Stimulated activated naive CD8-positive, alpha-beta T cell treated with anti-CD3 and anti-CD28 coated beads, Interleukin-15, Interleukin-2, amounts not matched to agents 100 U/mL and 50 U/mL, for 24 hours (primary cell): ENCODE data around the gene CD177.
"Not testable (repeated sequence)": the region's sequence is repeated elsewhere in the genome, so short reads cannot be mapped to it uniquely, and the experiment has no call there.

Experiments used
- ATAC-seq: fragments of 150-1000 bp; cut with Tn5 transposase; one replicate; pipeline ENCODE4 v1.10.0; 2021
- DNase-seq: peaks from one replicate; pipeline ENCODE4 v3.0.0; 2021

CD177 gene

DNA sequence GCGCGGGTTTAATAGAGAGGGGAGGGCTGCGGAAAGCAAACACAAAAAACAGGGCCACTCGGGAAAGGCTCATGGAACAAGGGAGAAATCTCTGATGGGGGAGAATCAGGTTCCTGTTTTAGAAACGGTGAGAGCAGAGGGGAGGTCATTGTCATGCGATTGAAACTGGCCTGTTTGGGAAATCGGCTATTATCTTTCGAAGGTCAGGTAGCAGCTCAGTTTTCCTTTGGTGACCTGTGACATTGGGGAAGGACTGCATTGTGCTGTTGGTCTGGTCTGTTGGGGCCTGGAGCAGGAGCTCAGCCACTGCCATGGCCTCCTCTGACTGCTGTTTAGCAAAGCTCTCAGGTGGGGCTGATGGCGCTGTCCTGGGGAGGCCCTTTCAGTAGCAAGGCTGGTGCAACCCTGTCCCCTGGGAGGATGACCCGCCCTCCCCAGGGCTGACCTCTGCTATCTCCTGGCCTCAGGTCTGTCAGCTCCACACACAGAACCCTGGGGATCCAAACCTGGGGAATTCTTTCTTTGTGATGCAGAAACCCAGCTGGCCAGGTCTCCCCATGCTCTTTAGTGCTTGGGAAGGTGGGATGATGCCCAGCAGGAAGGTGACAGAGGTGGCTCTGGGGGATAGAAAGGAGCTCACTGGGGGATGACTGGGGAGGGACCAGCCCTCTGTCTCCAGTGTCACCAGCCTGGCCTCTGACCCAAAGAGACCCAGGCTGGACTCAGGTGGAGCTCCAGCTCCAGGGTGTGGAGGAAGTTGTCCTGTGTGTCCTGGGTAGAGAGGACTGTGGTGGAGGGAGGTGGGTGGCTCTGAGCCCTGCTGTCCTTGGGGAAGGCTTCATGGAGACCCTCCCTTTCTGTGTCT, 21.2 kb upstream of the CD177 start:
- DNase-seq (no peak), ATAC-seq (no peak)

DNA sequence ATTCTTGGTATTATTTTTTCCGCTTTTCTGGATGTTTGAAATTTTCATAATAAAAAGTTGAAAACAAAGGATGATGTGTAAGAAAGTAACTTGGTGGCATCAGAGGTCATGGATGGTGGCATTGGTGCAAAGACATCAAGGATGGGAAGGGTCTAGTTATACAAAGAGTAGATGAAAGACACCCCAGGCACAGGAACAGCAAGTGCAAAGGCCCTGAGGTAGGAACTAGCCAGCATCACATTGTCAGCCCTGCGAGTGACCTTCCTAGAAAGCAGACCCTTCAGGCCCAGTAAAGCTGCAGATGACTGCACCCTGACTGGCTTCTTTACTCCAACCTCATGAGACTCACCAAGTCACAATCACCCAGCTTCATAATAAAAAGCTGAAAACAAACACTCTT, 17.0 kb upstream of the CD177 start:
- not testable (repeated sequence) for ATAC-seq, DNase-seq

DNA sequence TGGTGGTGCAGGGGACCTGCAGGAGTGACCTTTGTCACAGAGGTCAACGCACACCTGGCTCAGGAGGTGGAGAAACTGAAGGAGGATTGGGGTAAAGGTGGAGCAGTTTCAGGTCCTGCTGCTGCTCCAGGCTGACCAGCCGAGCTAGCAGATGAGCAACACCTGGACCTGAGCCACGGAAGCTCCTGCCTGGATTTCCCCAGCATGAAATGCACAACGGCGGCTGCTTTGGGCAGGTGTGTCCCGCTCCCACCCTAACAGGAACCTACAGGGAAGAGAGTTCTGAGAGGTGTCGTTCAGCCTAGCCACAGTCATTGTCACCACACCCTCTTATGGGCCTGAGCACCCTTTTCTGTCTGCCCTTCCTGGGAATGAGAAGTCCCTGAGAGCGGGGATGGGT, 15.7 kb upstream of the CD177 start:
- DNase-seq (no peak), ATAC-seq (no peak)

DNA sequence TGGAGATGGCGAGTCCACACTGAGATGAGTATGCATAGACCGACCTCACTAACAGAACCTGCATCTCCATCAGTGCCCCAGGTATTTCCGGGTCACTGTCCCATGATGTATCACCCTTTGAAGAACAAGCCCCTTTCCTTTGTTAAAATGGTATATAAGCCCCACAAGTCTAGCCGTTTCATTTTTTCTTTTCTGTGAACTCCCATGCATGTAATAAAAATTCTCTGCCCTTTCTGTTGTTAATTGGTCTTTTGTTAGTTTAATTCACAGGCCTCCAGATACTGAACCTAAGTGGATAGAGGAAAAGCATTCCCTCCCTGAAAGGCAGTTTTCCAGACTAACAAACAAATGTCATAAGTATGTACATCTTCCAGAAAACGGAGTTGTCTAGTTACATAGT, 15.0 kb upstream of the CD177 start:
- no peak for DNase-seq
- ATAC-seq: no peak

DNA sequence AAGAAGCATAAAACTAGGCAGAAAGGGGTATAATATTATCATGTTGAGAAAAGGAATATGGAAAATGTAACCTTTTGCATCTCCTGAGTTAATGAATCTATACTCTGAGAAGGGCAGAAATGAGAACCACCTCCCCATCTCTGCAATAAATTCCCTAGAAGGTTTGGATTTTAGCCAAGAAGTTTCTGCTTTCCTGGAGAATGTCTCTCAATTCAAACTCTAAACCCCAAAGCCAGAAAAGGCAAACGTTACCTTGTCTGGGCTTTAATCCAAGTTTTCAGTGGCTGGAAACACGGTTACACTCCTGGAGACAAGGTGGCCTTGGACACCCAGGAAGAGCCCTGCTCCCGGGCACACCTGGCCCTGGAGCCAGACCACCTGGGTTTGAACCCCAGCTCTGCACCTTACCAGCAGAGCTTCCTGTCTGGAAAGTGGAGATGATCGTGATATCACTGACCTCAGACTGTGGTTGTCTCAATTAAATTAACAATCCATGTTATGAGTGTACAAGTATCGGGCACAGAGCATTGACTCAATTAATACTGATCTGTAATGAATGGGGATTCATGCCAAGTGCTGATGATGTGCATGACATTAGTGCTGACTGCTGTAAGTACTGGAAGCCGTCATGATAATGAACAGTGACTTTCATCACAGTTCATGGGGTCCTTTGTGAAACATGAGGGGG, 14.1 kb upstream of the CD177 start:
- DNase-seq, ATAC-seq: not testable (repeated sequence)

DNA sequence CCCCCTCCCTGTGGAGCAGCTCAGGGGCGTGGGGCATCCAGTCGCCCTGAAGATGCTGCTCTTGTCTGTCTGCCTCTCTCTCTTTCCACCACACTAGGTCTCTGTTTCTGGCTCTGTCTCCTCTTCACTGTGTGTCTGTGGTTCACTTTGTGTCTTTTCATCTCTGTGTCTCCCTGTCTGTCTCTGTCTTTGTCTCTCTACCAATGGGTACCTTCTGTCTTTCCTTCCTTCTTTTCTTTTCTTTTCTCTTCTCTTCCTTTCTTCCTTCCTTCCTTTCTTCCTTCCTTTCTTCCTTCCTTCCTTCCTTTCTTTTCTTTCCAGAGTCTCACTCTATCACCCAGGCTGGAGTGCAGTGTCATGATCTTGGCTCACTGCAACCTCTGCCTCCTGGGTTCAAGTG, 13.4 kb upstream of the CD177 start:
- not testable (repeated sequence) for DNase-seq

DNA sequence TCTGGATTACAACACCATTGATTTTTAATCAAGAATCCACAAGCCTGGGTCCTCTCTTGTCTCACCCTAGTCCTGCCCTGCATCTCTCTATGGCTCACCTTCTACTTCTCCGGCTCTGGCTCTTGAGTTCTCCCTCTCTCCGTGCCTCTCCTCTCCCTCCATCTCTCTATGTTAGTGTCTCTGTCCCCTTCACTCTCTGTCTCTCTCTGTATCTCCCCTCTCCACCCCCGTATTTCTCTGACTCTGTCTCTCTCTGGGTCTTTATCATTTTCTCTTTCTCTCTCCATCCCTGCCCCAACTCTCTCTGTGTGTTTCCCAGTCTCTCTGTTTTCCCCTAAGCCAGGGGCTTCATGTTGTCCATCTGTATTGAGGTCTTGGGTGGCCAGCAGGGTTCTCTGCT, 12.4 kb upstream of the CD177 start:
- ATAC-seq, DNase-seq: not testable (repeated sequence)

More for the DNA sequence above, 13.4 kb upstream of the CD177 start:
- not testable (repeated sequence) for ATAC-seq

DNA sequence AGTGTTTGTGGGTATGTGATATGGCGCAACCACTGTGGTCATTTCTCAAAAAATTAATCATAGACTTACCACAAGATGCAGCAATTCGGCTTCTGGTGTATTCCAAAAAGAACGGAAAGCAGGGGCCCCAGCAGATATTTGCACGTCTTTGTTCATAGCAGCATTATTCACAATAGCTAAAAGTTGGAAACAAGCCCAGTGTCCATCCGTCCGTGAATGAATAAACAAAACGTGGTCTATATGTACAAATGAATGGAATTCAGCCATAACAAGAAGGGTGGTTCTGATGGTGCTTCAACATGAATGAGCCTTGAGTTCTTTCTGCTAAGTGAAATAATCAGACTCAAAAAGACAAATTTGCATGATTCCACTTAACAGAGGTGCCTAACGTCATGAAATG, 11.4 kb upstream of the CD177 start:
- DNase-seq, ATAC-seq: not testable (repeated sequence)

DNA sequence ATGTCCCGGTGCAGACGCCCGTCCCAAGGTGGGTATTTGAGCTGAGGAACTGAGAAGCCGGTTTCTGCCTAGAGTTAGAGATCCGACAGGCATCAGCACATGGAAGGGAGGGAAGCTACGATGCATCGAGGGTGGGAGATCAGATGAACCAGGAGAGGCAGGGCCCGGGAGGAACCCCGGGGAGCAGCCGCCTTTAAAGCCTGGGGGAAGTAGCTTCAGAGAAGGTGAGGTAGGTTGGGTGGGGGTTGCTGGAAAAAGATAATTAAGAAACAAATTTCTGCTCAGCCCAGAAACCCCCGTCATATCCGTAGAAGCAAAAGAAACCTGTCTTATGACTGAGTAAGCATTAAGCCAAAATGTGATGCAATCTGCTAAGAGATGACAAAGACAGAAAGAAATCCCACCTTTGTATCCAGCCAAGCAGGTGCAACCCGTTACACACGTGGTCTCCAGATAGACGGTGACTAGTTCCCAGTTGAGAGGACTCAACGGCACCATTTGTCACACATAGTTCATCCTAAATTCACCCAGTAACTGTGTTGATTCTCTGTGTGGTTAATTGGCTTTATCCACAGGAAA, 9.1 kb upstream of the CD177 start:
- not testable (repeated sequence) for ATAC-seq, DNase-seq

DNA sequence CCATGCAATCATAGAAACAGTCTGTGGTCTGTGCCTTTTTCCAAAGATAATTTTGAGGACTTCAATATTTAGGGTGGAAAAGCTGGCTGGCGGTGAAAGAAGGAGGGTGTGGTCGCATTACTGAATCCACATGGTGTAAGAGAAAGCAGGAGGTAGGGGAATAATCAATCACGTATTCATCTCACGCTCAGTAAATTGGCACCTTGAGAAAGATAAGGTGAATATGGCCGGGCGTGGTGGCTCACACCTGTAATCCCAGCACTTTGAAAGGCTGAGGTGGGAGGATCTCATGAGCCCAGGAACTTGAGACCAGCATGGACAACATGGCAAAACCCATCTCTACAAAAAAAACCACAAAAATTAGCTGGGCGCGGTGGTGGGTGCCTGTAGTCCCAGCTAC, 3.7 kb upstream of the CD177 start:
- not testable (repeated sequence) for ATAC-seq, DNase-seq

DNA sequence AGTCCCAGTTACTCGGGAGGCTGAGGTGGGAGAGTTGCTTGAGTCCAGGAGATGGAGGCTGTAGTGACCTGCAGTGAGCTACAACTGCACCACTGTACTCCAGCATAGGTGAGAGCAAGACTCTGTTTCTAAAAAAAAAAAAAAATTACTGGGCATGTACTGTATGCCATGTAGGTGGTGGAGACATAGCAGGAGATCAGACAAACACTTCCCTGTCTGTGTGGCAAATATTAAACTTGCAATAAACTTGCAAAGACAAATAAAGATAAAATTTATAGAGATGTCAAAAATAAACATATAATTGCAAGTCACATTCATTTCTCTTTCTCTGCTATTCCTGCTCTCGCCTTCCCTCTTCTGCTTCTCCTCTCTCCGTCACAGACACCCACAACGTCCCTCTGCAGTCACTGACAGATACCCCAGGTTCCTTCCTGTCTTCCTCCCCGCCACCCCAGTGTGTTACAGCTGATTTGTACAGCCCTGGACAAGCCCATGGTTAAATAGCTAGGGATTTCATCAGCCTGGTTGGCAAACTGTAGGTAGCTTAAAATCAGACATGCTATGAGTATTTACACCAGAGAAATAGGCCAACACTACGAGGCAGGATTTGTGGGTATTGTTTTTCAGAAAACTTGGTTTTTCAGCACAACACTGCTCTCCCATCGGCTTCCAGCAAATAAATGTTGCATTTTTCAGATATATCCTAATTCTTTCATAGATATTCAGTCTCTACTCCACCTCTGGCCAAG, 1.3 kb upstream of the CD177 start:
- no peak for DNase-seq

DNA sequence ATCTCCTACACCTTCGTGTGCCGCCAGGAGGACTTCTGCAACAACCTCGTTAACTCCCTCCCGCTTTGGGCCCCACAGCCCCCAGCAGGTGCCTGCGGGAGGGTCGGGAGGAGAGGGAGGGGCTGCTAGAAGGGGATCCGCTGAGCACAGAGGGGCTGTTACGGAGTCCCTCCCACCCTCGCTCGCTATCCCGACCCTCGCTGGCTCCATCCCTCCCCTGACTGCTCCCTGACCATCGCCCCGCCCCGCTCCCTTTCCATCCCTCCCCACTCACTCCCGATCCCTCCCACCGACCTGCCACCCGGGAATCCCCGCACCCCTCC, 780 bp downstream of the CD177 start:
- ATAC-seq: no peak
- no peak for DNase-seq

More for the DNA sequence above, 1.3 kb upstream of the CD177 start:
- no peak for ATAC-seq

DNA sequence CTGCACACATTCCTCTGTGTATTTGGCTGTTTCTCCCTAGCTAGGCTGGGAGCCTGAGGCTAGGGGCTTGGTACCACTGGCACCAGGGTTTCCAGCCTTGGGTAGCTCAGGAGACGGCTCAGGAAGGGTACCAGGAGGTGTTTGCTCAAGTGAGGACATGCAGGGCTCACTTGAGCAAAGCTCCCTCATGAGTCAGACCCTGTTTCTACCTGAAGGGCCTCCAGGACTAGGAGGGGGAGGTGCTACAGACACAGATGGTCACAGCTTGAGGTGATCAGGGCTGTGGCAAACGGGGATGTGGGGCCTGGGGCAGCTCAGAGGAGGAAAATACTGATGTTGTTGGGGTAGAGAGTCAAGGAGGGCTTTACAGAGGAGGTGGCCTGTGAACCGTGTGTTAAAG, 3.3 kb downstream of the CD177 start:
- ATAC-seq, DNase-seq: not testable (repeated sequence)

DNA sequence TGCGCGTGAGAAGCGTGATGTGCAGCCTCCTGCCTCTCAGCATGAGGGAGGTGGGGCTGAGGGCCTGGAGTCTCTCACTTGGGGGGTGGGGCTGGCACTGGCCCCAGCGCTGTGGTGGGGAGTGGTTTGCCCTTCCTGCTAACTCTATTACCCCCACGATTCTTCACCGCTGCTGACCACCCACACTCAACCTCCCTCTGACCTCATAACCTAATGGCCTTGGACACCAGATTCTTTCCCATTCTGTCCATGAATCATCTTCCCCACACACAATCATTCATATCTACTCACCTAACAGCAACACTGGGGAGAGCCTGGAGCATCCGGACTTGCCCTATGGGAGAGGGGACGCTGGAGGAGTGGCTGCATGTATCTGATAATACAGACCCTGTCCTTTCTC, 8.7 kb downstream of the CD177 start:
- ATAC-seq: no peak
- no peak for DNase-seq

DNA sequence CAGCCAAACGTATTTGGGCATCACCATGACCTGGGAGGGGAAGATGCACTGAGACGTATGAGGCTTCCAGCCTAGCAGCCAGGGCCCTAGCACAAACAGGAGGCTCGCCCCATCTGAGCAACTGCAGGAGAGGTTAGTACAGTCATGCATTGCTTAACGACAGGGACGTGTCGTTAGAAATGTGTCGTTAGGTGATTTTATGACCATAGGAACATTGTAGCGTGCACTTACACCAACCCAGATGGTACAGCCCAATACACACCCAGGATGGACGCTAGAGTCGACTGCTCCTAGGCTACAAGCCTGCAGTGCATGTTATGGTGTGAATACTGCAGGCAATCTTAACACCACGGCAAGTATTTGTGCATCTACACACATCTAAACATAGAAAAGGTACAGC, 9.3 kb downstream of the CD177 start:
- no peak for DNase-seq
- no peak for ATAC-seq

DNA sequence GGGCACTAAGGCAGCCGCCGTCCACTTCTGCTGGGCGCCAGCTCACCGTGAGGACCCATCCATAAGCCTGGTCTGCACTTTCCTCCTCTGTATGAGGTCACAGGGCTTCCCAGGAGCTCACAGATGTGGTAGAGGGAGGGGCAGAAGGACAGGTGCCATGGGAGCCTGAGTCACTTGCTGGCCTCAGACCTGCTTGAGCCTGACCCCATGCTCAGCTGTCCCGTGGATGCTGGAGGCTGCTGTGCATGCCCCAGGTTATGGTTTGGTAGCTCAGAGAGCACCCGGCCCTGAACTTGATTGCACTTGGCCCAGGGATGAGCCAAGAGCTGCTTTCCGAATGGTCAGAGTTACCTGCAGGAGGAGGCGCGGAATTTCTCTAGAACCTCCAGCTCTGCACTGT, 12.2 kb downstream of the CD177 start:
- not testable (repeated sequence) for ATAC-seq, DNase-seq

DNA sequence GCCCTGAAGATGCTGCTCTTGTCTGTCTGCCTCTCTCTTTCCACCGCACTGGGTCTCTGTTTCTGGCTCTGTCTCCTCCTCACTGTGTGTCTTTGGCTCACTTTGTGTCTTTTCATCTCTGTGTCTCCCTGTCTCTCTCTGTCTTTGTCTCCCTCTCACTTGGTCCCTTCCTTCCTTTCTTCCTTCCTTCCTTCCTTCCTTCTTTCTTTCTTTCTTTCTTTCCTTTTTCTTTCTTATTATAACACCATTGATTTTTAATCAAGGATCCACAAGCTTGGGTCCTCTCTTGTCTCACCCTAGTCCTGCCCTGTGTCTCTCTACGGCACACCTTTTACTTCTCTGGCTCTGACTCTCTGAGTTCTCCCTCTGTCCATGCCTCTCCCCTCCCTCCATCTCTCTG, 14.3 kb downstream of the CD177 start:
- DNase-seq (no peak), ATAC-seq (no peak)

DNA sequence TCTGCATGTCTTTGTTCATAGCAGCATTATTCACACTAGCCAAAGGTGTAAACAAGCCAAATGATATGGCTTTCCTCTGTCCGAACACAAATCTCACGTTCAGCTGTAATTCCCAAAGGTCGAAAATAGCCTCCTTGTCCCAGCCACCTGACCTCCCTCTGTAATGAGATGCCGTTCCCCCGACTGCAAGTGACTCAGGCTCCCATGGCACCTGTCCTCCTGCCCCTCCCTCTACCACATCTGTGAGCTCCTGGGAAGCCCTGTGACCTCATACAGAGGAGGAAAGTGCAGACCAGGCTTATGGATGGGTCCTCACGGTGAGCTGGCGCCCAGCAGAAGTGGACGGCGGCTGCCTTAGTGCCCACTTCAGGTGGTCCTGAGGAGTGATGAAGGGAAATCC, 15.4 kb downstream of the CD177 start:
- DNase-seq, ATAC-seq: not testable (repeated sequence)

DNA sequence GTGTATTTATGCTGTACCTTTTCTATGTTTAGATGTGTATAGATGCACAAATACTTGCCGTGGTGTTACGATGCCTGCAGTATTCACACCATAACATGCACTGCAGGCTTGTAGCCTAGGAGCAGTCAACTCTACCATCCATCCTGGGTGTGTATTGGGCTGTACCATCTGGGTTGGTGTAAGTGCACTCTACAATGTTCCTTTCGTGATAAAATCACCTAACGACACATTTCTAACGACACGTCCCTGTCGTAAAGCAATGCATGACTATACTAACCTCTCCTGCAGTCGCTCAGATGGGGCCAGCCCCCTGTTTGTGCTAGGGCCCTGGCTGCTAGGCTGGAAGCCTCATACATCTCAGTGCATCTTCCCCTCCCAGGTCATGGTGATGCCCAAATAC, 18.4 kb downstream of the CD177 start:
- ATAC-seq: no peak

DNA sequence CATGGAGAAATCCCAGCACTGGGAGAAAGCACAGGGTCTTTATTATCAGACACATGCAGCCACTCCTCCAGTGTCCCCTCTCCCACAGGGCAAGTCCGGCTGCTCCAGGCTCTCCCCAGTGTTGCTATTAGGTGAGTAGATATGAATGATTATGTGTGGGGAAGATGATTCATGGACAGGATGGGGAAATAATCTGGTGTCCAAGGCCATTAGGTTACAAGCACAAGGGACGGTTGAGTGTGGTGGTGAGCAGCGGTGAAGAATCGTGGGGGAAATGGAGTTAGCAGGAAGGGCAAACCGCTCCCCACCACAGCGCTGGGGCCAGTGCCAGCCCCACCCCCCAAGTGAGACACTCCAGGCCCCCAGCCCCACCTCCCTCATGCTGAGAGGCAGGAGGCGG, 19.0 kb downstream of the CD177 start:
- DNase-seq (no peak), ATAC-seq (no peak)

More for the DNA sequence above, 18.4 kb downstream of the CD177 start:
- no peak for DNase-seq

DNA sequence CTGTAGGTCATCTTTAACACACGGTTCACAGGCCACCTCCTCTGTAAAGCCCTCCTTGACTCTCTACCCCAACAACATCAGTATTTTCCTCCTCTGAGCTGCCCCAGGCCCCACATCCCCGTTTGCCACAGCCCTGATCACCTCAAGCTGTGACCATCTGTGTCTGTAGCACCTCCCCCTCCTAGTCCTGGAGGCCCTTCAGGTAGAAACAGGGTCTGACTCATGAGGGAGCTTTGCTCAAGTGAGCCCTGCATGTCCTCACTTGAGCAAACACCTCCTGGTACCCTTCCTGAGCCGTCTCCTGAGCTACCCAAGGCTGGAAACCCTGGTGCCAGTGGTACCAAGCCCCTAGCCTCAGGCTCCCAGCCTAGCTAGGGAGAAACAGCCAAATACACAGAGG, 24.1 kb downstream of the CD177 start:
- ATAC-seq: not testable (repeated sequence)

DNA sequence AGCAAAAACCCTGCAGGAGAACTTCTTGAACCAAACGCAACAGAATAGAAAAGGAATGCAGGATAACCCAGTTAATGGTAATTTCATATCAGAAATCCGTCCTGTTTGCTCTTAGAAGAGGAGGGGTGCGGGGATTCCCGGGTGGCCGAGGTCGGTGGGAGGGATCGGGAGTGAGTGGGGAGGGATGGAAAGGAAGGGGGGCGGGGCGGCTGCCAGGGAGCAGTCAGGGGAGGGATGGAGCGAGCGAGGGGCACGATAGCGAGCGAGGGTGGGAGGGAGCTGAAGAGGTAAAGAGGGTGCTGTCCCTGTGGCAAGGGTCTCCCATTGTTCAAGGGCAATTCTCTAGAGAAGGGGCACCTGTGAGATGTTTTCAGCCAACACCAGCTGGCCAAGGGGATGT, 26.5 kb downstream of the CD177 start:
- DNase-seq: no peak
- ATAC-seq: no peak

More for the DNA sequence above, 24.1 kb downstream of the CD177 start:
- DNase-seq: not testable (repeated sequence)
